Left ventricle myocardium superior (tissue), 1 donor: ENCODE data around the gene DPYSL4. TPM values are rescaled to one million over a fixed set of nuclear protein-coding genes. Genes with fewer than 3 reads are reported as not detected.
"Not testable (repeated sequence)": the region's sequence is repeated elsewhere in the genome, so short reads cannot be mapped to it uniquely, and the experiment has no call there.

Experiments used
- ATAC-seq: fragments of 200-7000 bp; cut with Tn5 transposase; one replicate; pipeline ENCODE4 v1.9.1; 2020; ENCODE audit warnings: mild to moderate bottlenecking, moderate library complexity
- DNase-seq: peaks from one replicate; pipeline ENCODE4 v3.0.0-alpha.2; 2020
- intact Hi-C: fragments of 100-400 bp; cut with micrococcal nuclease; formaldehyde crosslinking; loops from one replicate; pipeline ENCODE4 v1.11.0; 2022
- total RNA-seq: library from RNA; stranded (reverse); fragmentation: NEBNext Ultra II Directional; extraction: Animal tissue kit (Norgen Biotek cat#: 25700); gene quantifications from one replicate; pipeline ENCODE4 v1.2.1, GENCODE V29; 2021
- donor health status: DM: no; HTN: yes; CAD: no; lungs with severe emphysema.

The DPYSL4 gene
- total RNA-seq, 1 donor from 2014 or later, result 45.2 TPM

DNA sequence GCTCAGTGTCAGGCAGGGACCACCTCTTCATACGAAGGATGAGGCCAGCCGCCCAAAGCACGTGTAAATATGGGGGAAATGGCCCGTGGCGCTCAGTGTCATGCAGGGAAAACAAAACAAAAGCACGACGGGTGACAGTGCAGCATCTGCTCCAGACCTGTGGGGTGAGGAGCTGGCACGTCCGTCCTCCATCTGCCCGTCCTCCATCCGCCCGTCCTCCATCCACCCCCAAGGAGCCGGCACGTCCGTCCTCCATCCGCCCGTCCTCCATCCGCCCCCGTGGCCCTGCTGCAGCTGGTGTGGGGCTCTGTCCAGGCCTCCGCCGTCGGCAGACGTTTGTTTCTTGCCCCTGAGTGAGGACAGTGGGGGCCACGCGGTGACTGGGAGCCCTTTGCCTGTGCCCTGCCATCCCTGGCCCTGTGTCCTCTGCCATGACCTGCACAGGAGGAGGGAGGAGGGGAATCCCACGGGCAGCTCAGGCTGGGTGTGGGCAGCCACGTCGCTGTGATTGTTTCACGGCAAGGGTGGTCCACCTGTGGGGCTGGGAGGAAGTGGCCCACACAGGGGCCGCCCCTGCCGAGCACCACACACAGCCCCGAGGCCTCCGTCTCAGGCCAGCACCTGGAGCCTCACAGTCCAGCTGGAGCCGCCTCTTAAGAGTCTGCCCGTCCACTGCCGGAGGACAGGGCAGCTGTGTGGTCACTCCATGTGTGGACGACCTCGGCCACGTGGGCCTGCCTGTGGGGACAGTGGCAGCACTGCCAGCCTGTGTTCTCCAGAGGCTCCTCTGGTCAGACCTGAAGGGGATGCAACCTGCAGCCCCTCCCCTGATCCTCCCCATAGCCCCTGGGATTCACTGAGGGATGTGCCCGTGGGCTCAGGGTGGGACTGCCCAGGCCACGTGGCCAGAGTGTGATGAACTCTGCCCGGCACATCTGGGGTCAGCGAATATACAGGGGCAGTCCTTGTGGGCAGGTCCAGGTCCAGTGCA lies 38.2 kb upstream of the DPYSL4 start:
- DNase-seq (peak; percentile 16), ATAC-seq (no peak)
- intact Hi-C loops, result no loop called here

DNA sequence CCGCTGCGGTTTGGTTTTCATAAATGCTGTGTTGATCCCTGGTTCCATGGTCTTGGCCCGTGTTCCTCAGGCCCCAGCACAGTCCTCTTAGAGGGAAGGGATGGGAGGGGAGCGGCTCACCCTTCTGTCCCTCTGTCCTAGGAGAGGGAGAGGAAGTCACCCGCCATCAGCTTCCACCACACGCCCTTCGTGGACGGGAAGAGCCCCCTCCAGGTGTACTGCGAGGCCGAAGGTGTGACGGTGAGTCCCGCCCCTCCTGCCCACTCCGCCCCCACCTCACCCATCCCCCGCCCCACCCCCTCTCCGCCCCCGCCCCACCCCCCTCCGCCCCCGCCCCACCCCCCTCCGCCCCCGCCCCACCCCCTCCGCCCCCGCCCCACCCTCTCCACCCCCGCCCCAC lies 37.5 kb upstream of the DPYSL4 start:
- no peak for DNase-seq
- intact Hi-C loops, result no loop called here
- ATAC-seq, result no peak

DNA sequence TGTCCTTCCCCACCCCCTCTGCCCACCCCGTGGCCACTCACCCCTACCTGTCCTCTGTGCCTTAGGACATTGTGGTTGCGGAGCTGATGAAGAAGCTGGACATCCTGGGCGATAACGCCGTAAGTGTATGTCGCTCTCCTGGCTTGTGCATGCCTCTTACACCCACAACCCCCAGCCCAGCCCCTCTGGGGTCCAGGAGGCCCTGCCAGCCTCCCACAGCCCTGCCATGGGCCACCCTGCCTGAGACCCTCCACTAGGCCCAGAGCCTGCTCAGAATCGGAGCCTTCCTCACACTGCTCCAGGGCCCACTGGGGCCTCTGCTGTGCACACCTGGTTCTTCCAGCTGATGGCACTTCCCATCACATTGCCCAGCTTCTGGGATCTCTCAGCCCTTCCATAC lies 36.8 kb upstream of the DPYSL4 start:
- intact Hi-C loops, result no loop called here
- DNase-seq (no peak), ATAC-seq (no peak)

DNA sequence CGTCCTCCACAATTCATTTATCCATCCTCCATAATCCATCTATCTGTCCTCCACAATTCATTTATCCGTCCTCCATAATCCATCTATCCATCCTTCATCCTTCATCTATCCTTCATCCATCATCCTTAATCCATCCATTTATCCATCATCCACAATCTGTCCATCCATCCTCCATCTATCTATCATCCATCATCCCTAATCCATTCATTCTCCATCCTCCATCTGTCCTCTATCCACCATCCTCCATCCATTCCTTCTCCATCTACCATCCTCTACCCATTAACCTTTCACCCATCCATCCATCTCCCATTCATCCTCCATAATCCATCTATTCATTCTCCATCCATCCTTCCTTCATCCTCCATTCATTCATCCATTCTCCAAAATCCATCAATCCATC lies 36.0 kb upstream of the DPYSL4 start:
- intact Hi-C loops, result no loop called here
- no peak for ATAC-seq

DNA sequence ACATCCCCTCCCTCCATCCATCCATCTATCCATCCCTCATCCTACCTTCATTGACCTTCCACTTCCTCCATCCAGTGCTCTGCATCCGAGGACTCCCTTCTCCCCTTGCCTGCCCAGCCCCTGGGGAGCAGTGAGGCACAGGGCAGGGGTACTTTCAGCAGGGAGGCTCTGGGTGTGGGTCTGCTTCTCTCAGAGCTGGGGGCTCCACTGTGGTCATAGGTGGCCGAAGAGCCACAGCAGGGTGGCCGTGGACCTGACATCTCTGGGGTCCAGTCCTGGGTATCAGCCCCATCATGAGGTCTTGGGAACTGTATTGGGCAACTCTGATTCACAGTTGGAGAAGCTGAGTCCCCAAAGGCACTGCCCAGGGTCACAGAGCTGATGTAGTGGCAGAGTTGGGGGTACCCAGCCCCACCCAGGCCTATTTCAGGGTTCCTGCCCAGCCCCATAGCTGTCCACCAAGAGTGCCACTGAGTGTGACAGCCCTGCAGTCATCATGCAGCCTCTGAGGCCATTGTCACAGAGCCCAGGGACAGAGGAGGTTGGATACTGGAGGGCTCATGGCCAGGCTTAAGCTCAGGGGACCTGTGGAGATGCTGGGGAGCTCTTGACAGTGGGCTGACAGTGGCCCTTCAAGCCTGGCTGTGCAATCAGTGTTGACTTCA lies 35.3 kb upstream of the DPYSL4 start:
- intact Hi-C loops, result no loop called here
- ATAC-seq (no peak), DNase-seq (peak; percentile 7)

More for the DNA sequence above, 36.0 kb upstream of the DPYSL4 start:
- no peak for DNase-seq

DNA sequence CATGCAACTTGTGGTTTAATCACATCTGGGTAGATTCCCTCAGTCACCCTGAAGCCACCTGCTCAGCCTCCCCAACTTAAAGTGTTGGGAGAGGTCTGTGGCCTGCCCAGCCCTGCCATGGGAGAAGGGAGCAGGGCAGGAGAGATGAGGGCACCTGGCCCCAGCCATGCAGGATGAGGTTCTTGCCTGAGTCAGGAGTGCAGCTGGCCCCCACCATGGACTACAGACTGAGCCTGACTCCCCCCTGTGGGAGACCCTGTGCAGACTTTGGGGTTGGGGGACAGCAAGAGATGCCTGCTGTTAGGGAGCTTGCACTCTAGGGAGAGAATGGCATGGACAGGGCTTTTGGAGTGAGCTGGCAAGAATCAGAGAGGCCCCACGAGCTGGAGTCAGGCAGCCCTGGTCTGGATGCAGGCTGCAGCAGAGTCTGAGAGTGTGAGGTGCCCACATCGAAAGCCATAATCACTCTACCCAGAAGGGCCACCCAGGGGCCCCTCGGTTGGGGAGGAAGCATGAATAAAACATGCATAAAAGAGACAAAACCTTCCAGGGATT lies 34.7 kb upstream of the DPYSL4 start:
- intact Hi-C loops, result no loop called here
- ATAC-seq, result no peak
- peak; percentile 9 for DNase-seq

DNA sequence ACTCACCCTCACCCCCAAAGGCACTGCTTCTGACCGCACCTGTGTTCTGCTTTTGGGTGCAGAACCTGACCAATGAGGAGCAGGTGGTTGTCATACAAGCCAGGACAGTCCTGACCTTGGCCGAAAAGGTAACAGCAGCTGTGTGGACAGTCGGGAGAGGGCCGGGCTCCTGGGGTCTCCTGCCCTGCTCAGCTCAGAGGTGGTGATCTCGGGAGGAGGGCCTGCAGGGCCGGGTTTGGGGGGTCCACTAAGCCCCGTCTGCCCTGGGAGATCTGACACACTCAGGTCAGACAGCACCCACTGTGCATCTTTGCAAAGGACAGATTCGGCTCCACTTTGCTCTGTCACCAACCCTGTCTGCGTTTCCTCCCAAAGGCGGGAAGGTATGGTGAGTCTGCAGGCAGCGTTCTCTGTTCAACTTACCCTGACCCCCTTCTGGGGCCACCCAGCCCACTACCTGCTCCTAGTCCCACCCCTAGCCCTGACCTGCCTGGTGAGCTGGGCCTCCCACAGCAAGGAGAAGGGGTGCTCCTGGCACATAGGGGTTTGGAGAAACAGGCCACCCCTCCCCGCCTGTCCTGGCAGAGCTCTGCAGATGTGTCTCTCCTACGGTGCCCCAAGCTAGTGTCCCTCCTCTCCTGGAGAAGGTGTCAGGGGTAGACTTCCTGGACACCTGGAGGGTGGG lies 33.7 kb upstream of the DPYSL4 start:
- peak; percentile 5 for DNase-seq
- intact Hi-C loops, result no loop called here
- no peak for ATAC-seq

DNA sequence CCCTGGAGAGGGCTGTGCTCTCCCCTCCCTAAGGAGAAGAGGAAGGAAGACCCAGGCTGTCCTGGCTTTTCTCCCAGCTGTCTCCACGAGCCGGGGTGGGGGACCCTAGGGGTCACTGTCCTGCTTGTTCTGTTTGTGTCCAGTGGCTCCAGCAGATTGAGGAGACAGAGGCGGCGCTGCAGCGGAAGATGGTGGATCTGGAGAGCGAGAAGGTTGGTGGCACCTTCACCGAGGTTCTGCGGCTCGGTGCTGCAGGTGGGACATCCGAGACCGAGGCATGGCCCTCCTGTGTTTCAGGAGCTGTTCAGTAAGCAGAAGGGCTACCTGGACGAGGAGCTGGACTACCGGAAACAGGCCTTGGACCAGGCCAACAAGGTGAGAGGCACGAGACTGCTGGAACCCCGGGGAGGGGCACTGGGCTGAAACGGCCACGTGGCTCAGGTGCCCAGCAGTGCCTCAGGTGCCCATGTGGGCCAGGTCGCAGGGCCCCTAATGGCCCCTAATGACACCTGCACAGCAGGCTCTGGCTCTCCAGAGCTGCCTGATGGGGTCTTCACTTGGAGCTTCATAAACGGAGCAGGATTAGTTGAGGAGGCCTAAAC lies 33.0 kb upstream of the DPYSL4 start:
- no peak for ATAC-seq
- DNase-seq, result peak; percentile 11
- intact Hi-C loops, result no loop called here

DNA sequence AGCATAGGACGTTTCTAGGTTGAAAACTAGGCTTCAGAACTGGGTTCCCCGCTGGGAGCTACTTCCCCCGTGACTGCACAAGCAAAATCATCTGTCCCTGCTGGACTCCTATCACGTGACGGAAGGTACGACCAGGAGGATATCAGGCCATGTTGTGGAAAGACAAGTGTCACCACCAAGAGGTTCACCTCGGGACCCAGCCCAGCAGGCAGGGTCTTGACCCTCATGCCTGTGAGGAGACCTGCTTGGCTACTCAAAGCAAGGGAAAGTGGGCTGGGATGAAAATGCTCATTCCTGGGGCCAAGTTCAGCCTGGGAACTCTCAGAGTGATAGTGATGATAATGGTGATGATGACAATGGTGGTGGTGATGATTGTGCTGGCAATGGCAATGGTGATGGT lies 32.3 kb upstream of the DPYSL4 start:
- DNase-seq (no peak), ATAC-seq (no peak)
- intact Hi-C loops, result no loop called here

DNA sequence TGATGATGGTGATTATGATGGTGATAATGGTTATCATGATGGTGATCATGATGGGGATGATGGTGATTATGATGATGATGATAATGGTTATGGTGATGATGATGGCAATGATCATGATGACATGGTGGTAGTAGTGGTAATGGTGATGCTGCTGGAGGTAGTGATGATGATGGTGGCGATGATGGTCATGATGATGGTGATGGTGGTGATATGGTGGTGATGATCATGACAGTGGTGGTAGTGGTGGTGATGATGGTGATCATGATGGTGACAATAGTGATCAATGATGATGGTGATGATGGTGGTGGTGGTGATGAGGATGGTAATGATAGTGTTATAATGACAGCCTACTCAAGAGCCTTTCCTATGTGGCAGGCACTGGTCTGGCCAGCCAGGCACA lies 31.8 kb upstream of the DPYSL4 start:
- intact Hi-C loops, result no loop called here
- ATAC-seq (no peak), DNase-seq (no peak)

DNA sequence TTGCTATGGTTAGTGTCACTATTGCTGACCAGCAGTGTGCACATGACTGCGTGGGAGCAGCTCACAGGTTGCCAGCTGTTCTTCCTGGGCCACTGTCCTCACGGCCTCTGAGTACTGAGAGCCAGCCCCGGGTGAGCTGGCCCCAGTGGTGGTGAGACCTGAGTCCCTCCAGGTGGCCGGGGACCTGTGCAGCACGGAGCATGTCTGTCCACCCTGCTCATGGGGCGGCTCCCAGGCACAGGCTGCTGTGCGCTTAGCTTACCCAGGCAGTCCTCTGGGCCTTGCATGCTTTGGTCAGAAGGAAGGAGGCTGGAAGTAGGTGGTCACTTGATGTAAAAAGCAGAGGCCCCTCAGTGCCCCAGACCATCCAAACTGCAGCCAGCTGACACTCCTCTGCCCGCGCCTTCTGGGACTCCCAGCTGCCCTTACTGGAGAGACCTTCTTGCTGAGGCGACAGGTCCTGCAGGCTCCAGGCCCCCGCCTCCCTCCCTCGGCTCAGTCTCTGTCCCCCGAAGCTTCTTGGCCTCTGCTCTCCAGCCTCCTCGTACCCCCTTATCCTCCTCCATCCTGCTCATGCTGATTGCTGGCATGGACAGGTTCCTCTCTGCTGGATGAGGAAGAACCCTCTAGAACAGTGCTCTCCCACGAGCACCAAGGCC lies 30.9 kb upstream of the DPYSL4 start:
- ATAC-seq (no peak), DNase-seq (peak; percentile 19)
- intact Hi-C loops, result no loop called here

DNA sequence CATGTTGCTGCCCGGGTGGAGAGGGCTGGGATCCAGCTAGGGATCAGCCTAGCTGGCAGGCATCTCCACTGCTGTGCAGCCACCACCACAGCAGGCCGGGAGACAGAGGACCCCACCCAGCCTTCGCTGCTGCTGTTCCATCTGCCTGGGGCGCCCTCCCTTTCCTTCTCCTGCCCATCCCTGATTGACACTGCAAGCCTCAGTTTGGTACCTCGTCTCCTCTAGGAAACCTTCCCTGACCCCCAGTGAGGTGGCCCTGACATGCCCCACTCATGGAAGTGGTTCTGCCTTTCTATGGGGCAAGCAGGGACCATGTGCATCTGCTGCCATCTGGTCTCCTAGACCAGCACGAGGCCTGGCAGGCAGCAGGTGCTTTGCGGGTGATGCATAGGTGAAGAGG lies 30.4 kb upstream of the DPYSL4 start:
- DNase-seq (peak; percentile 17), ATAC-seq (no peak)
- intact Hi-C loops, result no loop called here

DNA sequence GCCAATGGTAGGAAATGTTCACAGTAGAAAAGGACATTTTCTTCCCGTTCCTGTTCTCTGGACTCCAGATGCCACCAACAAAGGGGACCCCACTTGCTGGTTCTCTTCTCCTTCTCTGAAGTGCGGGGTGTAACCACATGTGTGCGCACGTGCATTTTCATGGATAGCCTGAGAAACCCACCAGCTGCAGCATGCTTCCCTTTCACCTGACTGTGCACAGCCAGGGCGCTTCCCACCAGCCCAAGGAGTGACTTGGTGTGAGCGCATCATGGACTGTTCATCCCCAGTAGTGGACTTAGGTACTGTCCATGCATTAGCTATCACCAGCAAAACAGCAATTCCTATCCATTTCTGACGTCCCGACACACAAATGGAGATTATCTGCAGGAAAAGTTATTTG lies 29.6 kb upstream of the DPYSL4 start:
- DNase-seq, result peak; percentile 11
- no peak for ATAC-seq
- intact Hi-C loops, result no loop called here

DNA sequence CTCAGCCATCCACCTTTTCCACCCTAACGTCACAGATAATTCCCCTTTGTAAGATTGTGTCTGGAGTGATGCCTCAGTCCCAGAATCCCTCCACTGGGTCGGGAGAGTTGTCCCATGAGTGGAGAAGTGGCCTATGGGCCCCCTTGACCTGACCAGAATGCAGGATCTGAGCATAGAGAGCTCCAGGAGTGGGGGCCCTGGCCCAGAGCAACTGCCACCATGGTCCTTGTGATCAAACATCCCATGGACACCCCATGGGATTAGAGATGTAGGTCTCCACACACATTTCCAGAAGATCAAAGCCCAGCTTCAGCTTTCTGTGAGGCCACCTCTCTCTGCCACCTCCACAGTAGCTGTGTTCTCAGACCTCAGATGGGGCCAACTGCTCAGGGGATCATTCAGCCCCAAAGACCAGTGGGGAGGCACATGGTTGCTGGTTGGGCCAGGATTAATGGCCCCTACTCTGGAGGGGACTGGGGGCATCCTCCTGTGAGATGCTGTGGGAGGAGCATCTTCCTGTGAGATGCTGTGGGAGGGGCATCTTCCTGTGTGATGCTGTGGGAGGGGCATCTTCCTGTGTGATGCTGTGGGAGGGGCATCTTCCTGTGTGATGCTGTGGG lies 28.5 kb upstream of the DPYSL4 start:
- ATAC-seq, result no peak
- peak; percentile 2 for DNase-seq
- intact Hi-C loops, result no loop called here

DNA sequence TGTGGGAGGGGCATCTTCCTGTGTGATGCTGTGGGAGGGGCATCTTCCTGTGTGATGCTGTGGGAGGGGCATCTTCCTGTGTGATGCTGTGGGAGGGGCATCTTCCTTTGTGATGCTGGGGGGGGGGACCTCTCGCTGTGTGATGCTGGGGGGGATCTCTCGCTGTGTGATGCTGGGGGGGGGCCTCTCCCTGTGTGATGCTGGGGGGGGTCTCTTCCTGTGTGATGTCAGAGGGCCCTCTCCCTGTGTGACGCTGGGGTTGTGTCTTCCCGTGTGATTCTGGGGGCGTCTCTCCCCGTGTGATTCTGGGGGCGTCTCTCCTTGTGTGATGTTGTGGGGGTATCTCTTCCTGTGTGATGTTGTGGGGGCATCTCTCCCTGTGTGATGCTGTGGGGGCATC lies 27.9 kb upstream of the DPYSL4 start:
- intact Hi-C loops, result no loop called here
- DNase-seq (peak; percentile 3), ATAC-seq (no peak)

DNA sequence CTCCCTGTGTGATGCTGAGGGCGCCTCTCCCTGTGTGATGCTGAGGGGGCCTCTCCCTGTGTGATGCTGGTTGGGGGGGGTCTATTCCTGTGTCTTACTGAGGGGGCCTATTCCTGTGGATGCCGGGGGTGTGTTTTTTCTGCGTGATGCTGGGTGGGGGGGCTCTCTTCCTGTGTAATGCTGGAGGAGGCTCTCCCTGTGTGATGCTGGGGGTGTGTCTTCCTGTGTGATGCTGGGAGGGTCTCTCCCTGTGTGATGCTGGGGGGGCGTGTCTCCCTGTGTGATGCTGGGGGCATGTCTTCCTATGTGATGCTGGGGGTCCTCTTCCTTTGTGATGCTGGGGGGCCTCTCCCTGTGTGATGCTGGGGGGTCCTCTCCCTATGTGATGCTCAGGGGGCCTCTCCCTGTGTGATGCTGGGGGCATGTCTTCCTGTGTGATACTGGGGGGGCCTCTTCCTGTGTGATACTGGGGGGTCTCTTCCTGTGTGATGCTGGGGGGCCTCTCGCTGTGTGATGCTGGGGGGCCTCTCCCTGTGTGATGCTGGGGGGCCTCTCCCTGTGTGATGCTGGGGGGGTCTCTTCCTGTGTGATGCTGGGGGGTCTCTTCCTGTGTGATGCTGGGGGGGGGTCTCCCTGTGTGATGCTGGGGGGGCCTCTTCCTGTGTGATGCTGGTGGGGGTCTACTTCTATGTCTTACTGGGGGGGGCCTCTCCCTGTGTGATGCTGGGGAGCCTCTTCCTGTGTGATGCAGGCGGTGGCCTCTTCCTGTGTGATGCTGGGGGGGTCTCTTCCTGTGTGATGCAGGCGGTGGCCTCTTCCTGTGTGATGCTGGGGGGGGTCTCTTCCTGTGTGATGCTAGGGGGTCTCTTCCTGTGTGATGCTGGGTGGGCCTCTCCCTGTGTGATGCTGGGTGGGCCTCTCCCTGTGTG lies 27.2 kb upstream of the DPYSL4 start:
- ATAC-seq, intact Hi-C loops: not testable (repeated sequence)
- peak; percentile 12 for DNase-seq

DNA sequence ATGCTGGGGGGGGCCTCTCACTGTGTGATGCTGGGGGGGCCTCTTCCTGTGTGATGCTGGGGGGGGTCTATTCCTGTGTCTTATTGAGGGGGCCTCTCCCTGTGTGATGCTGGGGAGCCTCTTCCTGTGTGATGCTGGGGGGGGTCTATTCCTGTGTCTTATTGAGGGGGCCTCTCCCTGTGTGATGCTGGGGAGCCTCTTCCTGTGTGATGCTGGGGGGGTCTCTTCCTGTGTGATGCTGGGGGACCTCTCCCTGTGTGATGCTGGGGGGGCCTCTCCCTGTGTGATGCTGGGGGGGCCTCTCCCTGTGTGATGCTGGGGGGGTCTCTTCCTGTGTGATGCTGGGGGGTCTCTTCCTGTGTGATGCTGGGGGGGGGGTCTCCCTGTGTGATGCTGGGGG lies 26.5 kb upstream of the DPYSL4 start:
- DNase-seq, intact Hi-C loops, ATAC-seq: not testable (repeated sequence)
